COLO668 (cell line): ENCODE data around the gene MARK3.
A peak's percentile ranks its signal among the peaks of the same experiment; 100 is the strongest.

ENCODE experiments used
- DNase-seq: peaks from one replicate; lab custom pipeline; 2025; ENCODE audit not compliant: unreplicated experiment; lab: John Stamatoyannopoulos, UW

MARK3 gene

GRCh38 chr14:103432627-103433026, 47.4 kb downstream of the MARK3 start:
- DNase-seq, result no peak

- DNase-seq, result no peak
These were observed 48.8 kb downstream of the MARK3 start for GRCh38 chr14:103433916-103434563.

- no peak for DNase-seq
These were observed 49.7 kb downstream of the MARK3 start for GRCh38 chr14:103434868-103435442.

- no peak for DNase-seq
These were observed 51.3 kb downstream of the MARK3 start for GRCh38 chr14:103436533-103436932.

GRCh38 chr14:103442288-103442687, 57.1 kb downstream of the MARK3 start:
- no peak for DNase-seq

- DNase-seq, result no peak
These were observed 57.9 kb downstream of the MARK3 start for GRCh38 chr14:103443111-103443510.

GRCh38 chr14:103444837-103445524, 59.8 kb downstream of the MARK3 start:
- DNase-seq, result no peak

GRCh38 chr14:103445806-103446205, 60.6 kb downstream of the MARK3 start:
- DNase-seq, result no peak

- no peak for DNase-seq
These were observed 62.9 kb downstream of the MARK3 start for GRCh38 chr14:103448097-103448496.

- DNase-seq, result no peak
These were observed 64.5 kb downstream of the MARK3 start for GRCh38 chr14:103449634-103450161.

GRCh38 chr14:103450416-103450815, 65.2 kb downstream of the MARK3 start:
- DNase-seq, result no peak

GRCh38 chr14:103451401-103451800, 66.2 kb downstream of the MARK3 start:
- no peak for DNase-seq

GRCh38 chr14:103453791-103454190, 68.6 kb downstream of the MARK3 start:
- DNase-seq, result no peak

- DNase-seq, result peak; percentile 11
These were observed 71.1 kb downstream of the MARK3 start for GRCh38 chr14:103456167-103456835.

GRCh38 chr14:103460415-103460814, 75.2 kb downstream of the MARK3 start:
- no peak for DNase-seq

- DNase-seq, result no peak
These were observed 77.9 kb downstream of the MARK3 start for GRCh38 chr14:103463149-103463548.

GRCh38 chr14:103463851-103464250, 78.6 kb downstream of the MARK3 start:
- no peak for DNase-seq

GRCh38 chr14:103472939-103473338, 87.7 kb downstream of the MARK3 start:
- no peak for DNase-seq

- no peak for DNase-seq
These were observed 89.7 kb downstream of the MARK3 start for GRCh38 chr14:103474893-103475292.

- DNase-seq, result no peak
These were observed 90.8 kb downstream of the MARK3 start for GRCh38 chr14:103476065-103476464.

- no peak for DNase-seq
These were observed 91.4 kb downstream of the MARK3 start for GRCh38 chr14:103476631-103477030.

- DNase-seq, result no peak
These were observed 95.4 kb downstream of the MARK3 start for GRCh38 chr14:103480595-103480994.
